Right forelimb (tissue), 1 donor: ENCODE results near the gene HTR2A.
A peak's percentile ranks its signal among the peaks of the same experiment; 100 is the strongest.

ENCODE experiments used
- DNase-seq: peaks from one replicate; pipeline ENCODE4 v3.0.0-alpha.2; 2018

HTR2A gene

GRCh38 chr13:46803586-46803985, 93.3 kb downstream of the HTR2A start:
- DNase-seq, result no peak

- DNase-seq, result no peak
These were observed 95.0 kb downstream of the HTR2A start for GRCh38 chr13:46801858-46802257.

GRCh38 chr13:46799139-46799538, 97.7 kb downstream of the HTR2A start:
- no peak for DNase-seq

GRCh38 chr13:46797501-46798237, 99.2 kb downstream of the HTR2A start:
- DNase-seq, result no peak

GRCh38 chr13:46796515-46797474, 100.1 kb downstream of the HTR2A start, which contains the start of gene ESD:
Gene ESD (minus strand): TSS chr13:46797161. CDS start chr13:46791413, 5,748 bp downstream.
- DNase-seq, result peak; percentile 95

- DNase-seq, result no peak
These were observed 100.7 kb downstream of the HTR2A start for GRCh38 chr13:46796129-46796514.

GRCh38 chr13:46795321-46795720, 101.5 kb downstream of the HTR2A start:
- DNase-seq, result no peak

GRCh38 chr13:46783504-46783903, 113.3 kb downstream of the HTR2A start:
- DNase-seq, result no peak

- DNase-seq, result no peak
These were observed 114.2 kb downstream of the HTR2A start for GRCh38 chr13:46782691-46783090.

GRCh38 chr13:46782066-46782465, 114.8 kb downstream of the HTR2A start:
- no peak for DNase-seq
